GM19452 (cell line): ENCODE measurements around the gene LTBP3.

Experiments
- ATAC-seq: cut with Tn5 transposase; IDR thresholded peaks from one replicate; pipeline ENCODE4 v1.9.1; 2021; ENCODE audit not compliant: unreplicated experiment

Gene LTBP3

GRCh38 chr11:65586247-65586630 lies 28.1 kb upstream of the LTBP3 start:
- ATAC-seq = no peak

- no peak for ATAC-seq
Measured at GRCh38 chr11:65585396-65586246, 27.5 kb upstream of the LTBP3 start.

GRCh38 chr11:65584723-65585171 lies 26.6 kb upstream of the LTBP3 start:
- ATAC-seq = no peak

- no peak for ATAC-seq
Measured at GRCh38 chr11:65584106-65584505, 25.9 kb upstream of the LTBP3 start.

GRCh38 chr11:65583589-65583988 lies 25.4 kb upstream of the LTBP3 start:
- ATAC-seq = no peak

- no peak for ATAC-seq
Measured at GRCh38 chr11:65581928-65582327, 23.8 kb upstream of the LTBP3 start.

- ATAC-seq = no peak
Measured at GRCh38 chr11:65580756-65581155, 22.6 kb upstream of the LTBP3 start.

GRCh38 chr11:65580031-65580692 lies 22.0 kb upstream of the LTBP3 start:
- no peak for ATAC-seq

GRCh38 chr11:65579291-65579690 lies 21.1 kb upstream of the LTBP3 start:
- ATAC-seq = no peak

- ATAC-seq = no peak
Measured at GRCh38 chr11:65578667-65579066, 20.5 kb upstream of the LTBP3 start.

- no peak for ATAC-seq
Measured at GRCh38 chr11:65578134-65578533, 20.0 kb upstream of the LTBP3 start.

- no peak for ATAC-seq
Measured at GRCh38 chr11:65577756-65578109, 19.6 kb upstream of the LTBP3 start.

- no peak for ATAC-seq
Measured at GRCh38 chr11:65576867-65577755, 19.0 kb upstream of the LTBP3 start.

- ATAC-seq = no peak
Measured at GRCh38 chr11:65576232-65576866, 18.2 kb upstream of the LTBP3 start.

GRCh38 chr11:65575568-65576231 lies 17.5 kb upstream of the LTBP3 start, which contains the start of gene EHBP1L1:
Gene EHBP1L1, plus strand, starts transcription at chr11:65576053. Its CDS starts 250 bp downstream, at chr11:65576303.
- ATAC-seq = no peak

- ATAC-seq = no peak
Measured at GRCh38 chr11:65574811-65575567, 16.8 kb upstream of the LTBP3 start.

- peak; percentile 29 for ATAC-seq
Measured at GRCh38 chr11:65574109-65574810, 16.1 kb upstream of the LTBP3 start.

GRCh38 chr11:65573391-65574079 lies 15.4 kb upstream of the LTBP3 start:
- ATAC-seq = no peak
